Glutamatergic neuron (in vitro differentiated cells): ENCODE results near the gene KCNC4. TPM values are rescaled to one million over a fixed set of nuclear protein-coding genes. Genes with fewer than 3 reads are reported as not detected.

Experiments
- DNase-seq: peaks from one replicate; pipeline ENCODE4 v3.0.0; 2022
- H3K27ac Mint-ChIP-seq: one replicate; pipeline ENCODE4 v1.8.0; 2020; ENCODE audit warnings: mild to moderate bottlenecking, mixed read lengths, inconsistent platforms; ENCODE audit not compliant: unreplicated experiment
- H3K27me3 Mint-ChIP-seq: one replicate; pipeline ENCODE4 v1.8.0; 2020; ENCODE audit warnings: mild to moderate bottlenecking, moderate library complexity, mixed read lengths, inconsistent platforms; ENCODE audit not compliant: unreplicated experiment
- H3K36me3 Mint-ChIP-seq: one replicate; pipeline ENCODE4 v1.8.0; 2020; ENCODE audit warnings: mild to moderate bottlenecking, mixed read lengths, inconsistent platforms; ENCODE audit not compliant: unreplicated experiment
- H3K4me1 Mint-ChIP-seq: one replicate; pipeline ENCODE4 v1.8.0; 2020; ENCODE audit warnings: mild to moderate bottlenecking, low read depth, mixed read lengths, inconsistent platforms; ENCODE audit not compliant: unreplicated experiment
- H3K4me3 Mint-ChIP-seq: one replicate; pipeline ENCODE4 v1.8.0; 2020; ENCODE audit warnings: mild to moderate bottlenecking, mixed read lengths, inconsistent platforms; ENCODE audit not compliant: unreplicated experiment
- H3K9me3 Mint-ChIP-seq: one replicate; pipeline ENCODE4 v1.8.0; 2020; ENCODE audit warnings: mild to moderate bottlenecking, moderate library complexity, mixed read lengths, inconsistent platforms; ENCODE audit not compliant: unreplicated experiment
- total RNA-seq: library from RNA; stranded (reverse); fragmentation: NEBNext Ultra II Directional; extraction: Animal tissue kit (Norgen Biotek cat#: 25700); gene quantifications from one replicate; pipeline ENCODE4 v1.2.1, GENCODE V29; 2021; ENCODE audit not compliant: unreplicated experiment
- TF ChIP-seq, protein P1 (sequence below): fragments of 200-600 bp; sonication (generic); IDR thresholded peaks from one replicate; pipeline ENCODE4 v1.5.0; 2021; ENCODE audit not compliant: partially characterized antibody, unreplicated experiment

The KCNC4 gene
- total RNA-seq, 1 donor from 2014 or later: 9.7 TPM

DNA sequence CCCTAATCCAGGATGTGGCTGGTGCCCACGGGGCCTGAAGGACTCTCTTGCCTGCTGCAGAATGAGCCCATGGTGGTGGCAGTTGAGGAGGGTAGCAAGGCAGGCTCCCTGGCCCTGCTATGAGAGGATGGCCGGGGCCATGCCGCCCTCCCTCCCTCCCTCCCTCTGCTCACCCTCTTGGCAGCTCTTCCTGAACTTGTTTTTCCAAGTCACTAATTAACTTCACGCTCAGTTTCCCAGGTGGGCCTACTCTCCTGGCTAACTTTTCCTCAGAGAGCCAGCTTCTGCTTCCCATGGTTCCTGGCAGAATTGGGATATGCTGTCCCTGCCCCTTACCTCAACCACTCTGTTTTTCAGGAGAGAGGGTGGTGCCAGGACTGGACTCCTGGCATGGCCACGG lies 10.2 kb downstream of the KCNC4 start:
- Mint-ChIP-seq H3K27me3 (peaks cover 9% of the 10 kb centered on the region), H3K27ac (no peak overlapping the region), H3K36me3 (no peaks in the 10 kb centered on the region), H3K4me3 (no peak overlapping the region), H3K9me3 (no peaks in the 10 kb centered on the region), H3K4me1 (peaks cover 6% of the 10 kb centered on the region)
- DNase-seq: no peak
- TF ChIP-seq, protein P1, sequence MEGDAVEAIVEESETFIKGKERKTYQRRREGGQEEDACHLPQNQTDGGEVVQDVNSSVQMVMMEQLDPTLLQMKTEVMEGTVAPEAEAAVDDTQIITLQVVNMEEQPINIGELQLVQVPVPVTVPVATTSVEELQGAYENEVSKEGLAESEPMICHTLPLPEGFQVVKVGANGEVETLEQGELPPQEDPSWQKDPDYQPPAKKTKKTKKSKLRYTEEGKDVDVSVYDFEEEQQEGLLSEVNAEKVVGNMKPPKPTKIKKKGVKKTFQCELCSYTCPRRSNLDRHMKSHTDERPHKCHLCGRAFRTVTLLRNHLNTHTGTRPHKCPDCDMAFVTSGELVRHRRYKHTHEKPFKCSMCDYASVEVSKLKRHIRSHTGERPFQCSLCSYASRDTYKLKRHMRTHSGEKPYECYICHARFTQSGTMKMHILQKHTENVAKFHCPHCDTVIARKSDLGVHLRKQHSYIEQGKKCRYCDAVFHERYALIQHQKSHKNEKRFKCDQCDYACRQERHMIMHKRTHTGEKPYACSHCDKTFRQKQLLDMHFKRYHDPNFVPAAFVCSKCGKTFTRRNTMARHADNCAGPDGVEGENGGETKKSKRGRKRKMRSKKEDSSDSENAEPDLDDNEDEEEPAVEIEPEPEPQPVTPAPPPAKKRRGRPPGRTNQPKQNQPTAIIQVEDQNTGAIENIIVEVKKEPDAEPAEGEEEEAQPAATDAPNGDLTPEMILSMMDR: no peak

DNA sequence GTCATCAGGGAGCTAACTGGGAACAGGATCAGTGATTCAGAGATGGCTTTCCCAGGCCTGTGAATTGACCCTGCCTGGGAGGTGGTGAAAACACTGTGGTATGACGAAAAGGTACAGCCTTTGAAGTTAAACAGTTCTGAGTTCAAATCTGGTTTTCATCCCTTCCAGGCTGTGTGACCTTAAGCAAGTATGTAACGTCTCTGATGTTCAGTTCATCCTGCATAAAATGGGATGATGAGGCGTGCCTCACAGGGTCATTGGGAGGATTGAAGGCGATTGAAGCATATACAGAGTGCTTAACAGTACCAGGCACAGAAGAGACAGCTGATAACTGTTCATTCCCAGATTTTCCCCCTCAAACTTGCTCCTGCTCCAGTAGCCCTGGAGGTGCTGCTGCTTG lies 11.0 kb downstream of the KCNC4 start:
- H3K4me3 Mint-ChIP-seq: no peak overlapping the region
- no peak overlapping the region for H3K27ac Mint-ChIP-seq
- H3K27me3 Mint-ChIP-seq: peaks cover 9% of the 10 kb centered on the region
- DNase-seq: no peak
- H3K4me1 Mint-ChIP-seq: peaks cover 6% of the 10 kb centered on the region
- H3K9me3 Mint-ChIP-seq: no peaks in the 10 kb centered on the region
- TF ChIP-seq, protein P1: no peak
- H3K36me3 Mint-ChIP-seq: no peaks in the 10 kb centered on the region

DNA sequence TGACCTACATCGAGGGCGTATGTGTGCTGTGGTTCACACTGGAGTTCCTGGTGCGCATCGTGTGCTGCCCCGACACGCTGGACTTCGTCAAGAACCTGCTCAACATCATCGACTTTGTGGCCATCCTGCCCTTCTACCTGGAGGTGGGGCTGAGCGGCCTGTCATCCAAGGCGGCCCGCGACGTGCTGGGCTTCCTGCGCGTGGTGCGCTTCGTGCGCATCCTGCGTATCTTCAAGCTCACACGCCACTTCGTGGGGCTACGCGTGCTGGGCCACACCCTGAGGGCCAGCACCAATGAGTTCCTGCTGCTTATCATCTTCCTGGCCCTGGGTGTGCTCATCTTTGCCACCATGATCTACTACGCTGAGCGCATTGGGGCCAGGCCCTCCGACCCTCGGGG lies 13.0 kb downstream of the KCNC4 start:
- H3K27ac Mint-ChIP-seq: no peak overlapping the region
- H3K27me3 Mint-ChIP-seq: peaks cover 12% of the 10 kb centered on the region
- TF ChIP-seq, protein P1: no peak
- H3K9me3 Mint-ChIP-seq: no peaks in the 10 kb centered on the region
- H3K36me3 Mint-ChIP-seq: no peaks in the 10 kb centered on the region
- H3K4me1 Mint-ChIP-seq: peaks cover 1% of the 10 kb centered on the region
- no peak overlapping the region for H3K4me3 Mint-ChIP-seq
- no peak for DNase-seq

DNA sequence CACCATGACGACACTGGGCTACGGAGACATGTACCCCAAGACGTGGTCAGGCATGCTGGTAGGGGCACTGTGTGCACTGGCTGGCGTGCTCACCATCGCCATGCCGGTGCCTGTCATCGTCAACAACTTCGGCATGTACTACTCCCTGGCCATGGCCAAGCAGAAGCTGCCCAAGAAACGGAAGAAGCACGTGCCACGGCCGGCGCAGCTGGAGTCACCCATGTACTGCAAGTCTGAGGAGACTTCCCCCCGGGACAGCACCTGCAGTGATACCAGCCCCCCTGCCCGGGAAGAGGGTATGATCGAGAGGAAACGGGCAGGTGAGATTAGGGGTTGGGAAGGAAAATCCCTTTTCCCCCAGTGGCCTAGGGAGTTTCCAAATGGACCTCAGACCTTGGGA lies 13.5 kb downstream of the KCNC4 start:
- Mint-ChIP-seq H3K9me3 (no peaks in the 10 kb centered on the region), H3K27ac (no peak overlapping the region)

DNA sequence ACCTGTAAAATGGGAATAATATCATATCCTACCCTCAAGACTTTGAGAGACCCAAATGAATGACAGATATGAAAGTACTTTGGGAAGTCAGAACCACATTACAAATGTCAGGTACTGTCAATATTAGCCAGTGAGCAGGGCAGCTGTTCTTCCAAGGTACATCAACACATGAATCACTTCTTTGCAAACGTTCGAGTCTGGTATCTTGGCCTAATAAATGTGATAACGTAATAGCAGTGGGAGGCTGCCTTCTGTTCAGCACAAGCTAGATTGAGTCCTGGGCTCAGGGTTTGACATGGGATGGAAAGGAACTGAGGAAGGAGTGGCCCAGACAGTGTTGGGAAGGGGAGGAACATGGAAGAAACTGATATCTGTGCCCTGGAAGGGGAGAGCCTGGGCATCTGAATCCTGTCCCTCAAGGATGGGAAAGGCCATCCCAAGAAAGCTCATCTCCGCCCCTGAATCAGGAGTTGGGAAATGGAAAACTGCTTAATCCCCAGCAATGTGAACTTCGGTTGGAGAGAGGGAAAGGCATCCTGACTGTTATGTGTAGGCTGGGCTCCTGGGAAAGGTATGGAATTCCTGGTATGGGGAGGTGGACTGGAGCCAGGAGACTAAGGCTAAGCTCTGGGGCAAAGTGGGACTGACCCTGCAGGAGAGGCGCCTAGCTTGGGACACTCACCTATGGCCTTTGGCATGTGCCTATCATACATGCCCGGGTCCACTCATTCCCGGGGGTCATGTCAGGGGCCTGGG lies 14.3 kb downstream of the KCNC4 start:
- Mint-ChIP-seq H3K27ac (no peak overlapping the region), H3K9me3 (no peaks in the 10 kb centered on the region), H3K27me3 (peaks cover 12% of the 10 kb centered on the region), H3K4me1 (no peaks in the 10 kb centered on the region), H3K4me3 (no peak overlapping the region), H3K36me3 (no peaks in the 10 kb centered on the region)
- DNase-seq: no peak
- TF ChIP-seq, protein P1: no peak

More for the DNA sequence above, 13.5 kb downstream of the KCNC4 start:
- Mint-ChIP-seq H3K27me3 (peaks cover 12% of the 10 kb centered on the region), H3K4me3 (no peak overlapping the region), H3K36me3 (no peaks in the 10 kb centered on the region), H3K4me1 (no peaks in the 10 kb centered on the region)
- TF ChIP-seq, protein P1: no peak
- no peak for DNase-seq
